Measurements from ENCODE around the gene DUOX2. TPM values are rescaled to one million over a fixed set of nuclear protein-coding genes. Genes with fewer than 3 reads are reported as not detected.

Gene DUOX2
- total and polyA plus RNA-seq, 2 of the 8 experiments (the other 6 are each of a cell fraction or from before 2014, with no cell fraction given): 0.08 TPM; not detected in 1

- 80% methylated on average over 9 of the region's 9 CpGs; no CpG with 5 or more reads in 1 of the 2 experiments for whole genome bisulfite sequencing, 2 experiments (ENCODE audit: extremely low coverage in 1 of 2, insufficient coverage in 1 of 2, insufficient read length in 1 of 2, insufficient replicate concordance in 2 of 2, low coverage in 1 of 2, low lambda C conversion rate in 2 of 2, missing lambda C conversion rate in 1 of 2)
- CTCF ChIA-PET (ENCODE audit: partially characterized antibody): interaction anchor here (0.6 to 6.0 kb wide), 10 partner anchors 8 to 131 kb away, joined by 3 to 57 read pairs (median 4); partner anchors contain the start of genes DUOX1 and DUOXA1
These were observed 7.9 kb upstream of the DUOX2 start for GRCh38 chr15:45121706-45122417.

More at GRCh38 chr15:45121706-45122417, 7.9 kb upstream of the DUOX2 start:
- no peak overlapping the region for H4K5ac ChIP-seq (ENCODE audit: insufficient read length, low read depth, low read length)
- no peak overlapping the region for H2BK12ac ChIP-seq (ENCODE audit: low read depth, low read length)
- no peak overlapping the region for H2BK120ac ChIP-seq (replicated peaks; ENCODE audit: low read depth, low read length)
- DNase-seq (ENCODE audit: low read depth in 1 of 2, low spot score in 2 of 2): no peak
- H3K4me2 ChIP-seq (ENCODE audit: insufficient read depth in 1 of 2, low read depth in 2 of 2, low read length in 2 of 2): no peak overlapping the region
- H3K4me3 ChIP-seq (ENCODE audit: extremely low read depth in 1 of 4, insufficient read depth in 2 of 4, low read depth in 3 of 4, low read length in 4 of 4): no peak overlapping the region
- no peak overlapping the region for H3K27ac ChIP-seq (ENCODE audit: low read depth, low read length)
- no peak overlapping the region for H2AFZ ChIP-seq (ENCODE audit: low read length)
- no peak overlapping the region for H2BK5ac ChIP-seq (ENCODE audit: low read depth, low read length)
- POLR2A ChIA-PET (ENCODE audit: partially characterized antibody): interaction anchor here (0.6 to 1.2 kb wide), 2 partner anchors 14 to 20 kb away, joined by 3 read pairs; no protein-coding TSS in a partner anchor
- H3K4ac ChIP-seq (replicated peaks; ENCODE audit: insufficient read length, low read depth, low read length): no peak overlapping the region
- H3K9ac ChIP-seq (replicated peaks in 1 of 4; ENCODE audit: extremely low read depth in 1 of 4, low read depth in 3 of 4, low read length in 3 of 4): no peak overlapping the region
- H3K23ac ChIP-seq (ENCODE audit: insufficient read length): no peak overlapping the region
- peaks cover 0 to 4% (median 1%) of the 10 kb centered on the region in 4 experiments; a peak in 3 of 7 replicates for H3K4me1 ChIP-seq (replicated peaks in 1 of 4; ENCODE audit: control insufficient read depth in 3 of 4, insufficient read depth in 4 of 4, low read length in 3 of 4)
- no peak for FAIRE-seq
- no peak overlapping the region for H2AK5ac ChIP-seq (ENCODE audit: low read depth, low read length)
- no peaks in the 10 kb centered on the region for H3K79me2 ChIP-seq (ENCODE audit: control insufficient read depth in 1 of 2, insufficient read depth in 2 of 2, low read length in 2 of 2)
- H2BK15ac ChIP-seq (ENCODE audit: low read length): no peak overlapping the region
- H3K79me1 ChIP-seq (ENCODE audit: low read depth, low read length): no peaks in the 10 kb centered on the region
- no peak overlapping the region for H4K8ac ChIP-seq (ENCODE audit: extremely low read depth, insufficient read depth, low read length)
- H4K91ac ChIP-seq (replicated peaks; ENCODE audit: insufficient read length, low read length): no peak overlapping the region
- no peak overlapping the region for H3K56ac ChIP-seq (replicated peaks; ENCODE audit: insufficient read length, low read depth, low read length)
- no peaks in the 10 kb centered on the region; a peak in 1 of 4 replicates for H3K9me3 ChIP-seq (ENCODE audit: insufficient read depth in 2 of 2, low read depth in 1 of 2, low read length in 1 of 2)
- H3K18ac ChIP-seq (ENCODE audit: extremely low read depth, low read length): no peak overlapping the region; the same call in 1 of the 2 replicates
- H4K20me1 ChIP-seq (replicated peaks in 1 of 2; ENCODE audit: control insufficient read depth in 1 of 2, insufficient read depth in 2 of 2, low read length in 2 of 2): peaks cover 0 to 3% of the 10 kb centered on the region in 2 experiments
- peaks cover 15 to 45% (median 29%) of the 10 kb centered on the region in 4 experiments for H3K27me3 ChIP-seq (replicated peaks in 1 of 4; ENCODE audit: control insufficient read depth in 3 of 4, extremely low read depth in 1 of 4, insufficient read depth in 3 of 4, low read length in 3 of 4)
- peaks cover 0 to 3% (median 0%) of the 10 kb centered on the region in 4 experiments; a peak in 1 of 8 replicates for H3K36me3 ChIP-seq (ENCODE audit: control insufficient read depth in 2 of 4, insufficient read depth in 4 of 4, low read length in 3 of 4)
- no peak for TF ChIP-seq NANOG (IDR thresholded peaks at IDR 0.05; ENCODE audit: insufficient read depth, low read depth, low read length, poor library complexity, severe bottlenecking)
- no peak for TF ChIP-seq SIN3A (conservative IDR thresholded peaks at IDR 0.05 in 1 of 2, IDR thresholded peaks at IDR 0.05 in 1 of 2; ENCODE audit: low read depth in 1 of 2, low read length in 2 of 2)
- H3K23me2 ChIP-seq (ENCODE audit: low read depth, low read length): no peaks in the 10 kb centered on the region
- H2BK20ac ChIP-seq (ENCODE audit: low read length): no peak overlapping the region; the same call in 1 of the 2 replicates
- no peak overlapping the region for H3K14ac ChIP-seq (ENCODE audit: insufficient read length)
